ENCODE results near the gene PARP1.

Gene PARP1

GRCh38 chr1:226407497-226408284, at the start of gene PARP1:
Gene PARP1, minus strand, starts transcription at chr1:226408093. Its CDS starts 164 bp downstream, at chr1:226407929.
- peak within 1 kb of the TSS; percentile 57 for H3K9ac ChIP-seq (ENCODE audit: low read depth, low read length)
- no peaks in the 10 kb centered on the region for H3K9me3 ChIP-seq (ENCODE audit: control insufficient read depth, insufficient read depth, low read length)
- peak within 1 kb of the TSS; percentile 79 for H3K4me3 ChIP-seq (ENCODE audit: low read depth, low read length)
- H3K36me3 ChIP-seq (ENCODE audit: control insufficient read depth, insufficient read depth, low read length): no peaks in the 10 kb centered on the region
- H3K27me3 ChIP-seq (ENCODE audit: control insufficient read depth, insufficient read depth, low read length): no peaks in the 10 kb centered on the region
- H3K4me1 ChIP-seq (ENCODE audit: control insufficient read depth, insufficient read depth, low read length): peaks cover 19% of the 10 kb centered on the region

DNA sequence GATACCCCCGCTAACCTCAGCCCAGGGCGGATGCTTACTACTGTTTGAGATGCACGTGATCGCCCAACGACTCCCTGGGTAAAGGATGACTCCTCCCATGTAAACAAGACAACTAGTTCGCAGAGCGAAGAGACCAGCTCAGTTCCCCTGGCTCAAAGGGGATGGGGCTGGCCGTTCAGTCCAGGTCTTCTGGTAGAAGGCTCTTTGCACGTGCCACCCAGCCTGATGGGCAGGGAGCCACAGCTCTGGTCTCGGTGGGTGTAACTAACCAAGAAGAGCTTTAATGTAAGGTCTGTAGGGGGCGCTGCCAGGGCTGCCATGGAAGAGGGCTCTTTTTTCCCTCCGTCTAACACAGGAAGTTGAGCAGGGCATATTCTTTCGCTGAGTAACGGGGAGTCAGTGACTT, 49.4 kb upstream of the PARP1 start:
- Histone ChIP-seq H3K4me3 (ENCODE audit: low read depth, low read length) (peak overlapping the region; percentile 43), H3K4me1 (ENCODE audit: control insufficient read depth, insufficient read depth, low read length) (no peaks in the 10 kb centered on the region), H3K9me3 (ENCODE audit: control insufficient read depth, insufficient read depth, low read length) (no peaks in the 10 kb centered on the region), H3K9ac (ENCODE audit: low read depth, low read length) (no peak overlapping the region), H3K27me3 (ENCODE audit: control insufficient read depth, insufficient read depth, low read length) (no peaks in the 10 kb centered on the region), H3K36me3 (ENCODE audit: control insufficient read depth, insufficient read depth, low read length) (no peaks in the 10 kb centered on the region)

DNA sequence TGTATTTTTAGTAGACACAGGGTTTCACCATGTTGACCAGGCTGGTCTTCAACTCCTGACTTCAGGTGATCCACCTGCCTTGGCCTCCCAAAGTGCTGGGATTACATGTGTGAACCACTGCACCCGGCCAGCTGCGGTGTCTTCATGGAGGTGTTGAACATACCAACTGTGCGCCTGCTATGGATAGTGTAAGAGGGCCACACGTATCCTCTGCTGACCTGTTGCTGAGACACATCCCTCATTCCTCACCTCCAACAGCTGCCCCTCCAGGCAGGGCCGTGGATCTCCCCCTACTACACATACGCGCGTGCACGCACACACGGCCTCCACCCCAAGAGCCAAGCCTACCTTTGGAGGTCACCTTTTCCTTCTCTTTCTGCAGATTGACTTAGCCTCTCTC, 48.0 kb upstream of the PARP1 start:
- H3K27me3 ChIP-seq (ENCODE audit: control insufficient read depth, insufficient read depth, low read length): no peaks in the 10 kb centered on the region
- no peak overlapping the region for H3K9ac ChIP-seq (ENCODE audit: low read depth, low read length)
- no peaks in the 10 kb centered on the region for H3K4me1 ChIP-seq (ENCODE audit: control insufficient read depth, insufficient read depth, low read length)
- H3K9me3 ChIP-seq (ENCODE audit: control insufficient read depth, insufficient read depth, low read length): no peaks in the 10 kb centered on the region
- H3K36me3 ChIP-seq (ENCODE audit: control insufficient read depth, insufficient read depth, low read length): no peaks in the 10 kb centered on the region
- no peak overlapping the region for H3K4me3 ChIP-seq (ENCODE audit: low read depth, low read length)

GRCh38 chr1:226454349-226454748, 46.5 kb upstream of the PARP1 start:
- H3K27me3 ChIP-seq (ENCODE audit: control insufficient read depth, insufficient read depth, low read length): no peaks in the 10 kb centered on the region
- H3K9ac ChIP-seq (ENCODE audit: low read depth, low read length): no peak overlapping the region
- H3K4me1 ChIP-seq (ENCODE audit: control insufficient read depth, insufficient read depth, low read length): no peaks in the 10 kb centered on the region
- no peaks in the 10 kb centered on the region for H3K36me3 ChIP-seq (ENCODE audit: control insufficient read depth, insufficient read depth, low read length)
- H3K4me3 ChIP-seq (ENCODE audit: low read depth, low read length): no peak overlapping the region
- no peaks in the 10 kb centered on the region for H3K9me3 ChIP-seq (ENCODE audit: control insufficient read depth, insufficient read depth, low read length)

GRCh38 chr1:226453015-226453704, 45.3 kb upstream of the PARP1 start:
- Histone ChIP-seq H3K9me3 (ENCODE audit: control insufficient read depth, insufficient read depth, low read length) (no peaks in the 10 kb centered on the region), H3K4me3 (ENCODE audit: low read depth, low read length) (no peak overlapping the region), H3K9ac (ENCODE audit: low read depth, low read length) (no peak overlapping the region), H3K36me3 (ENCODE audit: control insufficient read depth, insufficient read depth, low read length) (no peaks in the 10 kb centered on the region), H3K4me1 (ENCODE audit: control insufficient read depth, insufficient read depth, low read length) (no peaks in the 10 kb centered on the region), H3K27me3 (ENCODE audit: control insufficient read depth, insufficient read depth, low read length) (no peaks in the 10 kb centered on the region)

DNA sequence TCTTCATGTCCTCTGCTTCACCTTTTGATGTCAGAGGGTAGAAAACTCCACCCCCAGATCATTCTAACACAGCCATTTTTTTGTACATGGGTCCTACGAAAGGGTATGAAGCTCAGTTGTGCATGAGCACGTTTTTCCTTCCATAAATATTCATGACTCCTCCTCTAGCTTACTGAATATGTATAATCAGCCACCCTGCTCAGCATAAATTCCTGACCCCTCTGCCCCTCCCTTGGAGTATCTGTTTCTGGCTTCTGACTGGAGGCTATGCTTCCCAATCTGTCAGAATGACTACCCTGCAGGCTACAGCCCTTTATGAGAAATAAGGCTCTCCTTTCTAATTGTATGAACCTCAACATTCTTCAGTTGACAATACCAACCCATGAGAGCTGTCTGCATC, 42.8 kb upstream of the PARP1 start:
- Histone ChIP-seq H3K9me3 (ENCODE audit: control insufficient read depth, insufficient read depth, low read length) (no peaks in the 10 kb centered on the region), H3K4me1 (ENCODE audit: control insufficient read depth, insufficient read depth, low read length) (peaks cover 3% of the 10 kb centered on the region), H3K27me3 (ENCODE audit: control insufficient read depth, insufficient read depth, low read length) (no peaks in the 10 kb centered on the region), H3K4me3 (ENCODE audit: low read depth, low read length) (no peak overlapping the region), H3K36me3 (ENCODE audit: control insufficient read depth, insufficient read depth, low read length) (no peaks in the 10 kb centered on the region), H3K9ac (ENCODE audit: low read depth, low read length) (no peak overlapping the region)

DNA sequence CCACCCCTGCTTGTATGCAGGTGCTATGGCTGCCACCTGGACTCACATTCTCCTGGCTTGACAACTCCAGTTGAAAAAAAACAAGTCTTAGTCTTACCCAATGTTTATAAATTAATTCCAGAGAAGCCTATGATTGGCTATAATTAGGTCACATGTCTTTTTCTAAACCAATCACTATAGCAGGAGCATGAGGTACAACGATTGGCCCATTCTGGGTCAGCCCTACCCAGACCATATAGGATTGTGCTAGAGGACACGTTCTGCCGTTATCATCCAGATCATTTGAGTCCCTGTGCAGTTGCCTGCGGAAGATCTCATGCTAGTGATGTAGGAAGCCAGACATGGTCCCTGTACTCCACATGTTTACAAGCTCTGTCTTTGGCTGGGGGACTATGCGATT, 41.9 kb upstream of the PARP1 start:
- H3K9me3 ChIP-seq (ENCODE audit: control insufficient read depth, insufficient read depth, low read length): no peaks in the 10 kb centered on the region
- H3K36me3 ChIP-seq (ENCODE audit: control insufficient read depth, insufficient read depth, low read length): peaks cover 3% of the 10 kb centered on the region
- no peak overlapping the region for H3K9ac ChIP-seq (ENCODE audit: low read depth, low read length)
- H3K27me3 ChIP-seq (ENCODE audit: control insufficient read depth, insufficient read depth, low read length): no peaks in the 10 kb centered on the region
- H3K4me3 ChIP-seq (ENCODE audit: low read depth, low read length): no peak overlapping the region
- peaks cover 3% of the 10 kb centered on the region for H3K4me1 ChIP-seq (ENCODE audit: control insufficient read depth, insufficient read depth, low read length)

- no peaks in the 10 kb centered on the region for H3K27me3 ChIP-seq (ENCODE audit: control insufficient read depth, insufficient read depth, low read length)
Measured at GRCh38 chr1:226447932-226448665, 40.2 kb upstream of the PARP1 start.

DNA sequence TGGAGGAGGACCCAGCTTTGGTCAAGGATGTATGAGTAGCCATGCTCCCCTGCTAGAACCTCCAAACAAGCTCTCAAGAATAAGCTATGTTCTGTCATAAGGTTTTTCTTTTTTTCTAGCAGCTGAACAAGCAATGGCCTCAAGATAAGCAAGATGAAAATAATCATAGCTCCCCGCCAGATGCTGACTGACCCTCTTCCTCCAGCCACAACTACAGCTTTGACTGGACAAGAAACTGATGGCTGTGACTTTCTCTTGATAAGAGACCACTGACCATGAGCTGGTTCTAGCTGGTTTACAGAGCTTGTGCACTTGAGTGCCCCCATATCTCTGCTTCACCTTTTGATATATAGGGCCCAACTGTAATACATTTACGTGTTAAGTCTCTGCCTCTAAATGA, 38.2 kb upstream of the PARP1 start:
- H3K4me1 ChIP-seq (ENCODE audit: control insufficient read depth, insufficient read depth, low read length): peaks cover 3% of the 10 kb centered on the region
- H3K9me3 ChIP-seq (ENCODE audit: control insufficient read depth, insufficient read depth, low read length): no peaks in the 10 kb centered on the region
- H3K27me3 ChIP-seq (ENCODE audit: control insufficient read depth, insufficient read depth, low read length): no peaks in the 10 kb centered on the region
- no peak overlapping the region for H3K9ac ChIP-seq (ENCODE audit: low read depth, low read length)
- peaks cover 3% of the 10 kb centered on the region for H3K36me3 ChIP-seq (ENCODE audit: control insufficient read depth, insufficient read depth, low read length)
- H3K4me3 ChIP-seq (ENCODE audit: low read depth, low read length): no peak overlapping the region

More at GRCh38 chr1:226447932-226448665, 40.2 kb upstream of the PARP1 start:
- Histone ChIP-seq H3K9me3 (ENCODE audit: control insufficient read depth, insufficient read depth, low read length) (no peaks in the 10 kb centered on the region), H3K4me3 (ENCODE audit: low read depth, low read length) (no peak overlapping the region), H3K36me3 (ENCODE audit: control insufficient read depth, insufficient read depth, low read length) (peaks cover 3% of the 10 kb centered on the region), H3K4me1 (ENCODE audit: control insufficient read depth, insufficient read depth, low read length) (peaks cover 3% of the 10 kb centered on the region), H3K9ac (ENCODE audit: low read depth, low read length) (no peak overlapping the region)

- H3K4me3 ChIP-seq (ENCODE audit: low read depth, low read length): no peak overlapping the region
- H3K4me1 ChIP-seq (ENCODE audit: control insufficient read depth, insufficient read depth, low read length): peaks cover 3% of the 10 kb centered on the region
- no peaks in the 10 kb centered on the region for H3K9me3 ChIP-seq (ENCODE audit: control insufficient read depth, insufficient read depth, low read length)
- H3K9ac ChIP-seq (ENCODE audit: low read depth, low read length): no peak overlapping the region
- H3K36me3 ChIP-seq (ENCODE audit: control insufficient read depth, insufficient read depth, low read length): peaks cover 3% of the 10 kb centered on the region
- H3K27me3 ChIP-seq (ENCODE audit: control insufficient read depth, insufficient read depth, low read length): no peaks in the 10 kb centered on the region
Measured at GRCh38 chr1:226444901-226445300, 37.0 kb upstream of the PARP1 start.

GRCh38 chr1:226443439-226443838, 35.5 kb upstream of the PARP1 start:
- H3K4me1 ChIP-seq (ENCODE audit: control insufficient read depth, insufficient read depth, low read length): peaks cover 3% of the 10 kb centered on the region
- no peaks in the 10 kb centered on the region for H3K9me3 ChIP-seq (ENCODE audit: control insufficient read depth, insufficient read depth, low read length)
- no peaks in the 10 kb centered on the region for H3K27me3 ChIP-seq (ENCODE audit: control insufficient read depth, insufficient read depth, low read length)
- H3K36me3 ChIP-seq (ENCODE audit: control insufficient read depth, insufficient read depth, low read length): peaks cover 3% of the 10 kb centered on the region
- H3K9ac ChIP-seq (ENCODE audit: low read depth, low read length): no peak overlapping the region
- no peak overlapping the region for H3K4me3 ChIP-seq (ENCODE audit: low read depth, low read length)

Data from iPS-15b (cell line).